NCI-H460 (cell line): ENCODE results near the gene PBRM1. TPM values are rescaled to one million over a fixed set of nuclear protein-coding genes. Genes with fewer than 3 reads are reported as not detected.

Experiments
- DNase-seq: peaks from one replicate; pipeline ENCODE4 v3.0.0-alpha.2; 2016; ENCODE audit warnings: low read depth; ENCODE audit errors: extremely low read depth
- total RNA-seq: library from RNA; depleted of rRNA; stranded (reverse); fragments of >200 nt; shearing (Covaris generic); gene quantifications from 2 replicates; pipeline ENCODE4 v1.2.3, GENCODE V29; 2014

PBRM1 gene
- total RNA-seq, 1 experiment from 2014 or later: 38.2 TPM

- no peak for DNase-seq
Measured at GRCh38 chr3:52671676-52672075, 14.0 kb downstream of the PBRM1 start.

- DNase-seq: peak; percentile 30
Measured at GRCh38 chr3:52670621-52671521, 14.8 kb downstream of the PBRM1 start.

- DNase-seq: no peak
Measured at GRCh38 chr3:52663098-52663497, 22.6 kb downstream of the PBRM1 start.

GRCh38 chr3:52660046-52660445, 25.7 kb downstream of the PBRM1 start:
- no peak for DNase-seq

GRCh38 chr3:52655895-52656294, 29.8 kb downstream of the PBRM1 start:
- no peak for DNase-seq

GRCh38 chr3:52651592-52651991, 34.1 kb downstream of the PBRM1 start:
- DNase-seq: no peak

GRCh38 chr3:52650439-52650838, 35.3 kb downstream of the PBRM1 start:
- DNase-seq: no peak

- no peak for DNase-seq
Measured at GRCh38 chr3:52649461-52650210, 36.1 kb downstream of the PBRM1 start.

GRCh38 chr3:52645549-52645948, 40.2 kb downstream of the PBRM1 start:
- no peak for DNase-seq

- no peak for DNase-seq
Measured at GRCh38 chr3:52636673-52637072, 49.0 kb downstream of the PBRM1 start.

- DNase-seq: no peak
Measured at GRCh38 chr3:52633786-52634185, 51.9 kb downstream of the PBRM1 start.

GRCh38 chr3:52625041-52625440, 60.7 kb downstream of the PBRM1 start:
- DNase-seq: no peak

- no peak for DNase-seq
Measured at GRCh38 chr3:52623234-52623792, 62.4 kb downstream of the PBRM1 start.

GRCh38 chr3:52620580-52620979, 65.1 kb downstream of the PBRM1 start:
- DNase-seq: no peak

GRCh38 chr3:52615166-52615565, 70.5 kb downstream of the PBRM1 start:
- no peak for DNase-seq

- DNase-seq: no peak
Measured at GRCh38 chr3:52614689-52615088, 71.0 kb downstream of the PBRM1 start.

- DNase-seq: no peak
Measured at GRCh38 chr3:52609316-52609815, 76.3 kb downstream of the PBRM1 start.

GRCh38 chr3:52608337-52608736, 77.4 kb downstream of the PBRM1 start:
- no peak for DNase-seq

GRCh38 chr3:52606373-52607085, 79.2 kb downstream of the PBRM1 start:
- DNase-seq: peak; percentile 19

- no peak for DNase-seq
Measured at GRCh38 chr3:52600258-52600657, 85.5 kb downstream of the PBRM1 start.
